ENCODE data around the gene ANKRD13B. TPM values are rescaled to one million over a fixed set of nuclear protein-coding genes. Genes with fewer than 3 reads are reported as not detected.

ANKRD13B gene
- total RNA-seq, 2 experiments from 2014 or later, result 12.3 to 12.8 TPM

- Mint-ChIP-seq H3K4me3 (no peak overlapping the region), H3K9me3 (no peaks in the 10 kb centered on the region)
Measured at GRCh38 chr17:29571486-29571882, 21.4 kb upstream of the ANKRD13B start.

DNA sequence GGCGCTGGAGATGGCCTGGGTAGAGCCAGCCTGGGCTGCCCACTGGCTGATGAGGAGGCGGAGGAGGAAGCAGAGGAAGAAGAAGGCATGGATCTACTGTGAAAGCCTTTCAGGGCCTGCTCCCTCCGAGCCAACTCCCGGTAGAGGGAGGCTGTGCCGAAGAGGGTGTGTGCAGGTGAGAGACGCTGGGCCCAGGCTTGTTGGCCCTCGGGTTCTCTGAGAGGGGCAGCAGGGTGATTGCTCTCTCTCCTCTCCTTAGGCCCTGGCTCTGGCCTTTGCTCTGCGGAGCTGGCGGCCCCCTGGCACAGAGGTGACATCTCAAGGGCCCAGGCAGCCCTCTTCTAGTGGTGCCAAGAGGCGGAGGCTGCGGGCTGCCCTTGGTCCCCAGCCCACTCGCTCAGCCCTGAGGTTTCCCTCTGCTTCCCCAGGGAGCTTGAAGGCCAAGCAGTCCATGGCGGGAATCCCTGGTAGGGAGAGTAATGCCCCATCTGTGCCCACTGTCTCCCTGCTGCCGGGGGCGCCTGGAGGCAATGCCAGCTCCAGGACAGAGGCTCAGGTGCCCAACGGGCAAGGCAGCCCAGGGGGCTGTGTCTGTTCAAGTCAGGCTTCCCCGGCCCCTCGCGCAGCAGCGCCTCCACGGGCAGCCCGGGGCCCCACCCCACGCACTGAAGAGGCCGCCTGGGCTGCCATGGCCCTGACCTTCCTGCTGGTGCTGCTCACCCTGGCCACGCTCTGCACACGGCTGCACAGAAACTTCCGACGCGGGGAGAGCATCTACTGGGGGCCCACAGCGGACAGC is 20.9 kb upstream of the ANKRD13B start:
- peaks cover 18% of the 10 kb centered on the region for H3K36me3 Mint-ChIP-seq (ENCODE audit: low read depth)
- no peak overlapping the region for H3K27ac Mint-ChIP-seq
- CTCF ChIA-PET, result interaction anchor here (1.2 to 7.7 kb wide), 10 partner anchors 8 to 45 kb away, joined by 3 to 77 read pairs (median 6); partner anchors contain the start of gene ANKRD13B
- H3K4me3 Mint-ChIP-seq, result no peak overlapping the region
- peaks cover 13% of the 10 kb centered on the region for H3K4me1 Mint-ChIP-seq
- POLR2A ChIA-PET, result no interaction called here
- no peaks in the 10 kb centered on the region for H3K9me3 Mint-ChIP-seq
- DNase-seq, result no peak
- no peaks in the 10 kb centered on the region for H3K27me3 Mint-ChIP-seq

More at GRCh38 chr17:29571486-29571882, 21.4 kb upstream of the ANKRD13B start:
- H3K36me3 Mint-ChIP-seq (ENCODE audit: low read depth), result peaks cover 18% of the 10 kb centered on the region
- ChIA-PET POLR2A (no interaction called here), CTCF (interaction anchor here (2.7 to 7.7 kb wide), 4 partner anchors 8 to 46 kb away, joined by 8 to 77 read pairs (median 24); partner anchors contain the start of gene ANKRD13B)
- no peak for DNase-seq
- no peak overlapping the region for H3K27ac Mint-ChIP-seq
- no peaks in the 10 kb centered on the region for H3K27me3 Mint-ChIP-seq
- peaks cover 13% of the 10 kb centered on the region for H3K4me1 Mint-ChIP-seq

DNA sequence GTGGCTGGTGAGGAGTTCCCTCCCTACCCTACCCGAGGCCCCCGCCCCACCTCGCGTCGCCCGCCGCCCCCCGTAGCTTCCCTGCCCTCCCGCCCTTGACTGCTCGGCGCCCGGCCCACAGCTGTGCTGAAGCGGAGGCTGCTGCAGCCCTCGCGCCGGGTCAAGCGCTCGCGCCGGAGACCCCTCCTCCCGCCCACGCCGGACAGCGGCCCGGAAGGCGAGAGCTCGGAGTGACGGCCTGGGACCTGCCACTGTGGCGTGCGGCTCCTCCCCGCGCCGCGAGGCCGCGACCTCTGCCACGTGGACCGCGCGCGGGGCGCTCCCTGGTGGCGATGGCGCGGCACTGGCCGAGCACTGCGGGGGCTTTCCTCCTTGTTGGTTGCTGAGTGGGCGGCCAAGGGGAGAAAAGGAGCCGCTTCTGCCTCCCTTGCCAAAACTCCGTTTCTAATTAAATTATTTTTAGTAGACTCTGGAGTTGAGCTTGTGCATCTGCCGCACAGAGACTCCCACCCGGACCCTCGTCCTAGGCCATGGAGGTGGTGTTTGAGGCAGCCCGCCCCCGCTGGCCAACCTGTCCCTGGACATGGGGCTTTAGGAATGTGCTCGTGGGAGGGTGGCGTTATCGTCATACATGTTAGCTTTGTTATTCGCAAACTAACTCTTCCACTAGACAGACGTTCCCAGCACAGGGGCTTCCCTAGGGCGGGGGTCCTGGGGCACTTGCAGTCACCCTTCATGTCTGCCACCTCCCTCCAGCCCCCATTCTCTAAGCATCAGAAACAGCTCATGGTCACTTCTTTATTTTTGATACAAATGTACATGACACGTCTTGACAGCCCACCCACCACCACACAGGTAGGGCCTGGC is 20.0 kb upstream of the ANKRD13B start:
- POLR2A ChIA-PET, result interaction anchor here (1.1 kb wide), 1 partner anchor 43 kb away, joined by 3 read pairs; no protein-coding TSS in a partner anchor
- Mint-ChIP-seq H3K27me3 (no peaks in the 10 kb centered on the region), H3K27ac (peak overlapping the region; percentile 19), H3K4me3 (no peak overlapping the region), H3K9me3 (no peaks in the 10 kb centered on the region), H3K36me3 (ENCODE audit: low read depth) (peaks cover 21% of the 10 kb centered on the region), H3K4me1 (peaks cover 13% of the 10 kb centered on the region)
- DNase-seq, result peak; percentile 50
- CTCF ChIA-PET, result interaction anchor here (0.6 to 4.3 kb wide), 12 partner anchors 8 to 358 kb away, joined by 3 to 29 read pairs (median 4); no protein-coding TSS in a partner anchor

DNA sequence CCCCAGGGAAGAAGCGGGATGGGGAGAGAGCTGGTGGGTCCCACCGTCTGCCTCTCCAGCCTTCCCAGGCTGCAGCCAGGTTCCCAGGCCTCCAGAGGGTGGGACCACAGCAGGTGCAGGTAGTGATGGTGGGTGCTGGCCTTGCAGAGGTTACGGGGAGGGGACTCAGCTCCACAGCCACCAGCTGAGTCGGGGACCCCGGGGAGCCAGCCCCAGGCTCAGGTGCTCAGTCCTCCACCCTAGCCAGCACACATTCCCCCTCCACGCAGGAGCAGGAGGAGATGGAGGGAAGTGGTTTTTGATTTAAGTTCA is 19.4 kb upstream of the ANKRD13B start:
- no peaks in the 10 kb centered on the region for H3K27me3 Mint-ChIP-seq
- no peaks in the 10 kb centered on the region for H3K9me3 Mint-ChIP-seq
- POLR2A ChIA-PET, result interaction anchor here (1.1 kb wide), 1 partner anchor 42 kb away, joined by 3 read pairs; no protein-coding TSS in a partner anchor
- CTCF ChIA-PET, result interaction anchor here (0.6 to 4.3 kb wide), 12 partner anchors 8 to 358 kb away, joined by 3 to 29 read pairs (median 4); no protein-coding TSS in a partner anchor
- H3K27ac Mint-ChIP-seq, result peak overlapping the region; percentile 19
- H3K4me3 Mint-ChIP-seq, result no peak overlapping the region
- peaks cover 21% of the 10 kb centered on the region for H3K36me3 Mint-ChIP-seq (ENCODE audit: low read depth)
- peaks cover 10% of the 10 kb centered on the region for H3K4me1 Mint-ChIP-seq
- no peak for DNase-seq

- Mint-ChIP-seq H3K4me1 (peaks cover 8% of the 10 kb centered on the region), H3K36me3 (ENCODE audit: low read depth) (peaks cover 21% of the 10 kb centered on the region), H3K27ac (no peak overlapping the region), H3K9me3 (no peaks in the 10 kb centered on the region), H3K4me3 (no peak overlapping the region), H3K27me3 (no peaks in the 10 kb centered on the region)
- no peak for DNase-seq
- POLR2A ChIA-PET, result interaction anchor here (1.1 kb wide), 1 partner anchor 41 kb away, joined by 3 read pairs; no protein-coding TSS in a partner anchor
- CTCF ChIA-PET, result interaction anchor here (0.6 to 4.3 kb wide), 7 partner anchors 10 to 357 kb away, joined by 3 to 29 read pairs (median 6); no protein-coding TSS in a partner anchor
Measured at GRCh38 chr17:29573871-29574731, 18.8 kb upstream of the ANKRD13B start.

DNA sequence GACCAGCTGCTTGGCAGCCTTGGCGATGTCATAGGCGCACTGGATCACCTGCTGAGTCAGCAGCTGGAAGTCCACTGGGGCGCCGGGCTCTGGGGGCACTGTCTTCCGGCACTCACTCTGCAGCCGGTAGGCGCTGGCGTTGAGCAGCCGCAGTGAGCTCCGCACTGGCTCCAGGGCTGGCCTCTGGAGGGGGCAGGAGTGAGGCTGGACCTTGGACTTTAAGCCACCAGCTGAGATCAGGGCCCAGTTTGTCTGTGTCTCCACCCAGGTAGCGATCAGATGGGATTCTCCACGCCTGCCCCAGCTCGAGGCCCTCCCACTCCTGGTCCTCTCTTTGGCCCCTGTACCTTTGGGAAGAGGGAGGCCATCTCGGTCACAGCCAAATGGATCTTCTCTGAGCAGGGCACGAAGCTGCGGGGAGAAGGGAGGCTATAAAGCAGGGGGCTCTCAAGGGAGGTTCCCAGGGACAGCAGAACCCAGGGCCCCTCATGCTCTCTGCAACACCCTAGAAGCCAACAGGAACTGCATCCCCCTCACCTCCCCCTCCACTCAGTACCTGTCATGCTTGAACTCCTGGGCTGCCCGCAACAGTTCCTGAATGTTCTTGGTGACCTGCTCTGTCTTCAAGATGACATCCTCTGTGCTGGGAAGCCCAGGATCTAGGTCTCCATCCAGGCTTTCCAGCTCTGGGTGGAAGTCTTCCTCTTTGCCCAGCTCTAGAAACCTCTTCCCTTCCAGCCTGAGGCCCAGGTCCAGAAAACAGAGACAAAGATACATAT is 18.0 kb upstream of the ANKRD13B start:
- no peak for DNase-seq
- peaks cover 7% of the 10 kb centered on the region for H3K4me1 Mint-ChIP-seq
- ChIA-PET CTCF (interaction anchor here (1.2 to 4.3 kb wide), 4 partner anchors 12 to 42 kb away, joined by 7 to 29 read pairs (median 21); no protein-coding TSS in a partner anchor), POLR2A (no interaction called here)
- H3K9me3 Mint-ChIP-seq, result no peaks in the 10 kb centered on the region
- H3K36me3 Mint-ChIP-seq (ENCODE audit: low read depth), result peaks cover 24% of the 10 kb centered on the region
- no peak overlapping the region for H3K4me3 Mint-ChIP-seq
- no peaks in the 10 kb centered on the region for H3K27me3 Mint-ChIP-seq
- H3K27ac Mint-ChIP-seq, result no peak overlapping the region

DNA sequence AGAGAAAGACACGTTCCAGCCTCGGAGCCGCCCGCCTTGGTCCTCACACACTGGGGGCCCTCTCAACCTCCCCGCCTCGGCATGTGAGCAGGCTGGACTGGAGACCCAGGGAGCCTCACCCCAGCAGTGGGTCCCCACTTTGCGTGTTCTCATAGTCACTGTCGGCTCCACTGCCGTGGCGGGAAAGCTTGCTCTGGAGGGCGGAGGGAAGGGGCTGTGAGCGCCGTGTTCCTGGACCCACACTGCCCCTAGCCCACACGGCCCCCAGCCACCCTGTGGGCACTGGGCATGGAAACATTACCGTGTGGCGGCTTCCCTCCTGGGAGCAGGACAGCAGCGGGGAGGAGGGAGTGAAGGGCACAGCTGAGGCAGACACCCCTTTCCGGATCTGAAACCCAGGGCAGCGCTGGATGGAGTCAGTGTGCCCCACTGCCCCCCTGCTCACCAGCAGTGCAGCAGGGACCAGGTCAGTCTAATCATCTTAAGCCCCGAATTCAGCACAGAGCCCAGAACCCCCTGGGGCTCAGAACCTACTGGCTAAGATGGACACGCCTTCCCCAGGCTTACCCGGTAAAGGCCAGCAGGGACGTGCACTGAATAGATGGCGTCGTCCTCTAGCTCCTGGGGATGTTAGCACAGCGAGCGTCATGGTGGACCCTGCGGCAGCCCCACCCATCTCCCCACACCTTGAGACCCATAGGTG is 17.3 kb upstream of the ANKRD13B start:
- Mint-ChIP-seq H3K9me3 (no peaks in the 10 kb centered on the region), H3K36me3 (ENCODE audit: low read depth) (peaks cover 27% of the 10 kb centered on the region), H3K27ac (no peak overlapping the region), H3K4me1 (peaks cover 10% of the 10 kb centered on the region), H3K27me3 (no peaks in the 10 kb centered on the region), H3K4me3 (no peak overlapping the region)
- ChIA-PET CTCF (interaction anchor here (0.5 to 8.6 kb wide), 5 partner anchors 7 to 41 kb away, joined by 3 to 77 read pairs (median 7); partner anchors contain the start of genes ABHD15, ANKRD13B and TP53I13), POLR2A (interaction anchor here (0.8 kb wide), 1 partner anchor 9 kb away, joined by 3 read pairs; the partner anchor contains the start of gene ABHD15)
- DNase-seq, result no peak

- no peaks in the 10 kb centered on the region for H3K27me3 Mint-ChIP-seq
- H3K36me3 Mint-ChIP-seq (ENCODE audit: low read depth), result peaks cover 30% of the 10 kb centered on the region
- H3K27ac Mint-ChIP-seq, result no peak overlapping the region
- H3K4me1 Mint-ChIP-seq, result peaks cover 7% of the 10 kb centered on the region
- DNase-seq, result no peak
- ChIA-PET CTCF (interaction anchor here (0.5 to 8.6 kb wide), 4 partner anchors 8 to 40 kb away, joined by 3 to 77 read pairs (median 12); partner anchors contain the start of genes ABHD15, ANKRD13B and TP53I13), POLR2A (interaction anchor here (0.8 kb wide), 1 partner anchor 10 kb away, joined by 3 read pairs; the partner anchor contains the start of gene ABHD15)
- H3K9me3 Mint-ChIP-seq, result no peaks in the 10 kb centered on the region
- H3K4me3 Mint-ChIP-seq, result no peak overlapping the region
Measured at GRCh38 chr17:29576214-29577000, 16.5 kb upstream of the ANKRD13B start.

- H3K27ac Mint-ChIP-seq, result no peak overlapping the region
- H3K4me1 Mint-ChIP-seq, result peaks cover 7% of the 10 kb centered on the region
- H3K36me3 Mint-ChIP-seq (ENCODE audit: low read depth), result peaks cover 30% of the 10 kb centered on the region
- ChIA-PET POLR2A (no interaction called here), CTCF (interaction anchor here (3.1 to 8.6 kb wide), 2 partner anchors 9 to 40 kb away, joined by 22 to 77 read pairs; partner anchors contain the start of genes ABHD15 and TP53I13)
- no peaks in the 10 kb centered on the region for H3K27me3 Mint-ChIP-seq
- no peak for DNase-seq
- no peaks in the 10 kb centered on the region for H3K9me3 Mint-ChIP-seq
- H3K4me3 Mint-ChIP-seq, result no peak overlapping the region
Measured at GRCh38 chr17:29577001-29577370, 15.9 kb upstream of the ANKRD13B start.

Measured in activated CD4-positive, alpha-beta T cell treated with anti-CD3 and anti-CD28 coated beads, Interleukin-2, amount 10 ng/mL, durations not matched to agents 7 days and 5 days (primary cell).